ENCODE data around the gene CCR4. TPM values are rescaled to one million over a fixed set of nuclear protein-coding genes. Genes with fewer than 3 reads are reported as not detected.
"Not testable (repeated sequence)": the region's sequence is repeated elsewhere in the genome, so short reads cannot be mapped to it uniquely, and the experiment has no call there.

Gene CCR4
- total and polyA plus RNA-seq, 10 of the 15 experiments (the other 5 are each of a cell fraction or from before 2014, with no cell fraction given), result 0.41 to 12.4 (median 5.3) TPM

DNA sequence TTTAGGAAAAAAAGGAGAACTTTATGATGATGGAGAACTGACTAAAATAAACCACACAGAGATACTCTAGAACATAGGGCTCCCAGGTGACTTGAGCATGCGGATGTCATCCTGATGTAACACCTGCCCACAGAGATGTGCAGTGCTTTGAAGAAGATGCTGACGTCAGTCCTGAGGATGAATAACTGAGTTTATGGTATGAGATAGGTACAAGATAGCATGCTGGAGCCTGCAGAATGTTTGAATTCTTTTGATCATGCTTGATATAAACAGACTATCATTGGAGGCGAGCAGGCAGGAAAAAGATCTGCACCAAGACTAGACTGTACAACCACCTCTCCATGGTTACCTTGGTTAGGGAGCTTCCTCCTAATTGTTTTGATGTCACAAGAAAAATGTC is 12.4 kb downstream of the CCR4 start (continued):
- TF ChIP-seq BHLHE40 (IDR thresholded peaks at IDR 0.05; ENCODE audit: borderline replicate concordance in 1 of 2, low read depth in 2 of 2, low read length in 1 of 2) (no peak), ZBED1 (IDR thresholded peaks at IDR 0.05; ENCODE audit: borderline replicate concordance) (no peak), ZNF207 (IDR thresholded peaks at IDR 0.05; ENCODE audit: borderline replicate concordance) (no peak), SIX5 (IDR thresholded peaks at IDR 0.05; ENCODE audit: low read depth, low read length, severe bottlenecking) (no peak), CBX5 (IDR thresholded peaks at IDR 0.05; ENCODE audit: low read depth) (no peak)
- TF ChIP-seq, protein P1, sequence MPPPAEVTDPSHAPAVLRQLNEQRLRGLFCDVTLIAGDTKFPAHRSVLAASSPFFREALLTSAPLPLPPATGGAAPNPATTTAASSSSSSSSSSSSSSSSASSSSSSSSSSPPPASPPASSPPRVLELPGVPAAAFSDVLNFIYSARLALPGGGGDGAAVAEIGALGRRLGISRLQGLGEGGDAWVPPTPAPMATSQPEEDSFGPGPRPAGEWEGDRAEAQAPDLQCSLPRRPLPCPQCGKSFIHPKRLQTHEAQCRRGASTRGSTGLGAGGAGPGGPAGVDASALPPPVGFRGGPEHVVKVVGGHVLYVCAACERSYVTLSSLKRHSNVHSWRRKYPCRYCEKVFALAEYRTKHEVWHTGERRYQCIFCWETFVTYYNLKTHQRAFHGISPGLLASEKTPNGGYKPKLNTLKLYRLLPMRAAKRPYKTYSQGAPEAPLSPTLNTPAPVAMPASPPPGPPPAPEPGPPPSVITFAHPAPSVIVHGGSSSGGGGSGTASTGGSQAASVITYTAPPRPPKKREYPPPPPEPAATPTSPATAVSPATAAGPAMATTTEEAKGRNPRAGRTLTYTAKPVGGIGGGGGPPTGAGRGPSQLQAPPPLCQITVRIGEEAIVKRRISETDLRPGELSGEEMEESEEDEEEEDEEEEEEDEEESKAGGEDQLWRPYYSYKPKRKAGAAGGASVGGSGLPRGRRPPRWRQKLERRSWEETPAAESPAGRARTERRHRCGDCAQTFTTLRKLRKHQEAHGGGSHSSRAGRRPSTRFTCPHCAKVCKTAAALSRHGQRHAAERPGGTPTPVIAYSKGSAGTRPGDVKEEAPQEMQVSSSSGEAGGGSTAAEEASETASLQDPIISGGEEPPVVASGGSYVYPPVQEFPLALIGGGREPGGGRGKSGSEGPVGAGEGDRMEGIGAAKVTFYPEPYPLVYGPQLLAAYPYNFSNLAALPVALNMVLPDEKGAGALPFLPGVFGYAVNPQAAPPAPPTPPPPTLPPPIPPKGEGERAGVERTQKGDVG (CRISPR knock-in tag; IDR thresholded peaks at IDR 0.05), result no peak

DNA sequence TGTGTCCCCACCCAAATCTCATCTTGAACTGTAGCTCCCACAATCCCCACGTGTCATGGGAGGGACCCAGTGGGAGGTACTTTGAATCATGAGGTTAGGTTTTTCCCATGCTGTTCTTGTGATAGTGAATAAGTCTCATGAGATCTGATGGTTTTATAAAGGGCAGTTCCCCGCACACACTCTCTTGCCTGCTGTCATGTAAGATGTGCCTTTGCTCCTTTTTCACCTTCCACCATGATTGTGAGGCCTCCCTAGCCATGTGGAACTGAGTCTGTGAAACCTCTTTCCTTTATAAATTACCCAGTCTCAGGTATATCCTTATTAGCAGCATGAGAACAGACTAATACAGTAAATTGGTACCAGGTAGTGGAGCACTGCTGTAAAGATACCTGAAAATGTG is 13.3 kb downstream of the CCR4 start:
- in situ Hi-C loops (cut with MboI); FAIRE-seq; H3K4me2 ChIP-seq (ENCODE audit: control insufficient read depth, insufficient read depth); intact Hi-C loops (cut with micrococcal nuclease; ENCODE audit: unreplicated experiment); H4K20me1 ChIP-seq (ENCODE audit: control insufficient read depth, insufficient read depth); H2AFZ ChIP-seq (ENCODE audit: control insufficient read depth, low read depth, low read length); H3K27me3 ChIP-seq (replicated peaks in 1 of 2; ENCODE audit: control insufficient read depth in 2 of 2, insufficient read depth in 2 of 2, low read length in 1 of 2); BruUV-seq (replicated peaks); CTCF ChIA-PET; H3K4me1 ChIP-seq (ENCODE audit: control insufficient read depth, insufficient read depth, low read length); H3K9ac ChIP-seq (ENCODE audit: control insufficient read depth, insufficient read depth, low read length); RAD21 ChIA-PET (ENCODE audit: unreplicated experiment); POLR2A ChIA-PET; H3K9me3 ChIP-seq (replicated peaks; ENCODE audit: control insufficient read depth, insufficient read depth, low read length); H3K4me3 ChIP-seq; H3K36me3 ChIP-seq (ENCODE audit: control insufficient read depth in 2 of 2, insufficient read depth in 2 of 2, low read length in 1 of 2); H3K79me2 ChIP-seq (ENCODE audit: control insufficient read depth, insufficient read depth, low read length); ATAC-seq; H3K27ac ChIP-seq (ENCODE audit: control insufficient read depth, insufficient read depth); DNase-seq (ENCODE audit: low read depth, low spot score); SMC1A ChIA-PET (ENCODE audit: uncharacterized antibody, unreplicated experiment): not testable (repeated sequence)
- 41% methylated on average over 2 of the region's 2 CpGs for WGBS (ENCODE audit: insufficient coverage, insufficient replicate concordance, low lambda C conversion rate, missing lambda C conversion rate)

Measured in GM12878 (cell line).